RWPE2 (cell line): ENCODE measurements around the gene ATP5F1E.

Source experiments
- ATAC-seq: fragments of 200-7000 bp; cut with Tn5 transposase; 3 replicates; pipeline ENCODE4 v1.9.1; 2021; ENCODE audit warnings: low read depth
- DNase-seq: peaks from one replicate; pipeline ENCODE4 v3.0.0-alpha.2; 2020; ENCODE audit warnings: low spot score
- H3K27ac ChIP-seq: fragments of 450-650 bp; 2 replicates; pipeline ENCODE4 v1.5.1; 2017; ENCODE audit warnings: mild to moderate bottlenecking; ENCODE audit not compliant: poor library complexity, severe bottlenecking
- H3K27me3 ChIP-seq: fragments of 250-450 bp; sonication (Bioruptor Pico); 2 replicates; pipeline ENCODE4 v1.5.1; 2021; ENCODE audit warnings: mild to moderate bottlenecking, moderate library complexity; ENCODE audit not compliant: insufficient read depth, poor library complexity, severe bottlenecking
- H3K36me3 ChIP-seq: fragments of 250-450 bp; sonication (Bioruptor Pico); 2 replicates; pipeline ENCODE4 v1.5.1; 2020; ENCODE audit warnings: low read depth, mild to moderate bottlenecking, moderate library complexity
- H3K4me1 ChIP-seq: fragments of 250-450 bp; sonication (Bioruptor Pico); 2 replicates; pipeline ENCODE4 v1.5.1; 2021; ENCODE audit warnings: mild to moderate bottlenecking, moderate library complexity; ENCODE audit not compliant: insufficient read depth, poor library complexity, severe bottlenecking
- H3K4me3 ChIP-seq: fragments of 250-450 bp; sonication (Bioruptor Pico); 2 replicates; pipeline ENCODE4 v1.5.1; 2021; ENCODE audit warnings: mild to moderate bottlenecking, moderate library complexity; ENCODE audit not compliant: severe bottlenecking
- H3K9me3 ChIP-seq: fragments of 250-450 bp; sonication (Bioruptor Pico); 2 replicates; pipeline ENCODE4 v1.5.1; 2021; ENCODE audit warnings: mild to moderate bottlenecking, moderate library complexity; ENCODE audit not compliant: severe bottlenecking
- CTCF ChIP-seq: fragments of 450-650 bp; IDR thresholded peaks from one replicate; pipeline ENCODE4 v1.5.1; 2017; ENCODE audit warnings: mild to moderate bottlenecking, moderate library complexity; ENCODE audit not compliant: poor library complexity, severe bottlenecking

Gene ATP5F1E

GRCh38 chr20:58976061-58976730 lies 55.9 kb downstream of the ATP5F1E start:
- Histone ChIP-seq H3K4me3 (no peak overlapping the region), H3K4me1 (peaks cover 3% of the 10 kb centered on the region), H3K27ac (no peak overlapping the region), H3K27me3 (no peaks in the 10 kb centered on the region), H3K9me3 (peaks cover 4% of the 10 kb centered on the region), H3K36me3 (no peaks in the 10 kb centered on the region)
- DNase-seq, result no peak
- no peak for TF ChIP-seq CTCF
- no peak for ATAC-seq
